ENCODE data around the gene PRRG4.
"Not testable (repeated sequence)": the region's sequence is repeated elsewhere in the genome, so short reads cannot be mapped to it uniquely, and the experiment has no call there.

Gene PRRG4

GRCh38 chr11:32851251-32851650 lies 21.5 kb downstream of the PRRG4 start:
- no peak for DNase-seq (ENCODE audit: low spot score)
- in situ Hi-C loops (cut with MboI; ENCODE audit: low sequenced_read_pairs, unreplicated experiment): no loop called here
- no peak for TF ChIP-seq CTCF (IDR thresholded peaks at IDR 0.05; ENCODE audit: borderline replicate concordance, control extremely low read depth, extremely low read depth, insufficient read depth, missing control alignments)

- no peak for DNase-seq (ENCODE audit: low spot score)
- TF ChIP-seq CTCF (IDR thresholded peaks at IDR 0.05; ENCODE audit: borderline replicate concordance, control extremely low read depth, extremely low read depth, insufficient read depth, missing control alignments): no peak
- in situ Hi-C loops (cut with MboI; ENCODE audit: low sequenced_read_pairs, unreplicated experiment): no loop called here
Observed at GRCh38 chr11:32852207-32852606, 22.5 kb downstream of the PRRG4 start.

- no peak for TF ChIP-seq CTCF (IDR thresholded peaks at IDR 0.05; ENCODE audit: borderline replicate concordance, control extremely low read depth, extremely low read depth, insufficient read depth, missing control alignments)
- in situ Hi-C loops (cut with MboI; ENCODE audit: low sequenced_read_pairs, unreplicated experiment): no loop called here
- no peak for DNase-seq (ENCODE audit: low spot score)
Observed at GRCh38 chr11:32855601-32856000, 25.9 kb downstream of the PRRG4 start.

- in situ Hi-C loops (cut with MboI; ENCODE audit: low sequenced_read_pairs, unreplicated experiment): no loop called here
- no peak for DNase-seq (ENCODE audit: low spot score)
- TF ChIP-seq CTCF (IDR thresholded peaks at IDR 0.05; ENCODE audit: borderline replicate concordance, control extremely low read depth, extremely low read depth, insufficient read depth, missing control alignments): no peak
Observed at GRCh38 chr11:32858731-32859130, 29.0 kb downstream of the PRRG4 start.

GRCh38 chr11:32861850-32862577 lies 32.3 kb downstream of the PRRG4 start:
- no peak for DNase-seq (ENCODE audit: low spot score)
- in situ Hi-C loops (cut with MboI; ENCODE audit: low sequenced_read_pairs, unreplicated experiment): no loop called here
- TF ChIP-seq CTCF (IDR thresholded peaks at IDR 0.05; ENCODE audit: borderline replicate concordance, control extremely low read depth, extremely low read depth, insufficient read depth, missing control alignments): no peak

- no peak for DNase-seq (ENCODE audit: low spot score)
- in situ Hi-C loops (cut with MboI; ENCODE audit: low sequenced_read_pairs, unreplicated experiment): no loop called here
- TF ChIP-seq CTCF (IDR thresholded peaks at IDR 0.05; ENCODE audit: borderline replicate concordance, control extremely low read depth, extremely low read depth, insufficient read depth, missing control alignments): no peak
Observed at GRCh38 chr11:32864555-32864954, 34.8 kb downstream of the PRRG4 start.

- in situ Hi-C loops (cut with MboI; ENCODE audit: low sequenced_read_pairs, unreplicated experiment); DNase-seq (ENCODE audit: low spot score): not testable (repeated sequence)
Observed at GRCh38 chr11:32868752-32869151, 39.0 kb downstream of the PRRG4 start.

All from GM13976 (cell line).